GM21737 (cell line): ENCODE measurements around the gene SKI.
"Not testable (repeated sequence)": the region's sequence is repeated elsewhere in the genome, so short reads cannot be mapped to it uniquely, and the experiment has no call there.

ENCODE experiments used
- ATAC-seq: cut with Tn5 transposase; IDR thresholded peaks from one replicate; pipeline ENCODE4 v1.9.1; 2021; ENCODE audit warnings: mild to moderate bottlenecking, moderate library complexity; ENCODE audit not compliant: unreplicated experiment

Gene SKI

GRCh38 chr1:2289607-2290006 lies 61.5 kb downstream of the SKI start:
- ATAC-seq = no peak

DNA sequence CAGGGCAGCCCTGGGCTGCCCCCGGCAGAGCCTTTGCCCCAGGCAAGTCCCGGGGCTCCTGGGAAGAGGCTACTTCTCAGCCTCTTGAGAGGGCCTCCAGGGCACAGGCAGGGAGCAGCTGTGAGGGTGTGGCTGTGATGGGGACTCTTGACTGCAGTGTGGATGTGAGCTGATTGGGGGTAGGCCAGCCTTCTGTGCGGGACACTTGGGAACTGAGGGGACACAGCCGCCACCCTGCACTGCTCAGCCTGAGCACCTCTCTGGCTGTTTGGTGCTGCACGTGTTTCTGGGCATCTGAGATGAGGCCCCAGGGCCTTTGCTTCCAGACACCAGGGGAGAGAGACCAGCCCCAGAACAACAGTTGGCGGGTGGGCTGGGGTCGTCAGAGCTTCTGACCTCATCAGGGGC lies 62.1 kb downstream of the SKI start:
- ATAC-seq = no peak

GRCh38 chr1:2290595-2291510 lies 62.7 kb downstream of the SKI start:
- ATAC-seq = peak; percentile 64

- no peak for ATAC-seq
Observed at GRCh38 chr1:2291577-2291976, 63.5 kb downstream of the SKI start.

- no peak for ATAC-seq
Observed at GRCh38 chr1:2292725-2293450, 64.8 kb downstream of the SKI start.

- no peak for ATAC-seq
Observed at GRCh38 chr1:2294033-2294724, 66.1 kb downstream of the SKI start.

GRCh38 chr1:2294725-2295078 lies 66.6 kb downstream of the SKI start:
- ATAC-seq = no peak

DNA sequence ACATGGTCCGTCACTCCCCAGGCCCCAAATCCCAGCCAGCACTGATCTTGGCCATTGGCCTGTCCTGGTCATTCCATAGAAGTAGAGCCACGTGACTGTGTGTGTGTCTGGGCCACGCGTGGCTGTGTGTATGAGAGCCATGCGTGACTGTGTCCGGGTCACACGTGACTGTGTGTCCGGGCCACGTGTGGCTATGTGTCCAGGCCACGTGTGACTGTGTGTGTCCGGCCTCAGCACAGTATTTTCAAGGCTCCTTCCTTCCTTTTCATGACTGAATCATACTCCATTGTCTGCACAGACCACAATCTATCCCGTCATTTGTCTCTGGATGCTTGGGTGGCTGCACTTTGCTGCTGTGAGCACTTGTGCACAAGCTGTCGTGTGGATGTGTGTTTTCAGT lies 67.4 kb downstream of the SKI start:
- no peak for ATAC-seq

GRCh38 chr1:2296211-2296610 lies 68.1 kb downstream of the SKI start:
- ATAC-seq = not testable (repeated sequence)

GRCh38 chr1:2296614-2297013 lies 68.5 kb downstream of the SKI start:
- ATAC-seq = no peak

DNA sequence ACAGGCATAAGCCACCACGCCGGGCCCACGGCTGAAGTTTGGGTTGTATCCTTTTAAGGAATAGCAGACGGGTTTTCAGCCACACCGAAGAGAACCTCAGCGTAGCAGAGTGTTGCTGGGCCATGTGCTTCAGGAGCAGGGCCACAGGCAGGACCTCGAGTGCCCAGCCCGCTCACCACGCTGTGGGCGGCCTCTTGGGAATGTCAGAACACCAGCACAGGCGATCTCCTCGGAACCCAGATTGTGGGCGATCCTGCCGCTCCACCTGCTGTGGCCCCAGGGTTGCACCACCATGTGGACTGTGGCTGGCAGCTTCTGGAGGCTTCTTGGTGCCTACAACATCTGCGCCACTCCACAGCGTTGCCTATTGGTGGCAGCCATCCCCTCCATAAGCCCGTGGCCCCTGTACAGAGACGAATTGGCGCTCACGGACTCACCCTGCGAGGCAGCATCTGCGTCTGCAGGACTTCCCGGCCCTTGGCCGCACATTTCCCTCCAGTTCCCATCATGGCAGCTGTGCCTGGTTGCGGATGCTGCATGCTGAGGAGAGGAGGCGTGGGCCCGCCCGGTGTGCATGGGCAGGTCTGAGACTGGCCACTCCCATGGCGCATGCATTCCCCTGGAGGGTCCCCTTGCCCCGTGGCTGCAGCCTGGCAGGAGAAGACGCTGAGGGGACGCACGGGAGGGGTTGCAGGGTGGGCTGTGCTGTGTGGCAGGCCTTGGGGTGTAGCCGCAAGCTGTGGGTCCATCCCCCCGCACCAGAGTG lies 69.3 kb downstream of the SKI start:
- ATAC-seq = no peak

- no peak for ATAC-seq
Observed at GRCh38 chr1:2298685-2299084, 70.6 kb downstream of the SKI start.

GRCh38 chr1:2299131-2299627 lies 71.1 kb downstream of the SKI start:
- ATAC-seq = no peak

DNA sequence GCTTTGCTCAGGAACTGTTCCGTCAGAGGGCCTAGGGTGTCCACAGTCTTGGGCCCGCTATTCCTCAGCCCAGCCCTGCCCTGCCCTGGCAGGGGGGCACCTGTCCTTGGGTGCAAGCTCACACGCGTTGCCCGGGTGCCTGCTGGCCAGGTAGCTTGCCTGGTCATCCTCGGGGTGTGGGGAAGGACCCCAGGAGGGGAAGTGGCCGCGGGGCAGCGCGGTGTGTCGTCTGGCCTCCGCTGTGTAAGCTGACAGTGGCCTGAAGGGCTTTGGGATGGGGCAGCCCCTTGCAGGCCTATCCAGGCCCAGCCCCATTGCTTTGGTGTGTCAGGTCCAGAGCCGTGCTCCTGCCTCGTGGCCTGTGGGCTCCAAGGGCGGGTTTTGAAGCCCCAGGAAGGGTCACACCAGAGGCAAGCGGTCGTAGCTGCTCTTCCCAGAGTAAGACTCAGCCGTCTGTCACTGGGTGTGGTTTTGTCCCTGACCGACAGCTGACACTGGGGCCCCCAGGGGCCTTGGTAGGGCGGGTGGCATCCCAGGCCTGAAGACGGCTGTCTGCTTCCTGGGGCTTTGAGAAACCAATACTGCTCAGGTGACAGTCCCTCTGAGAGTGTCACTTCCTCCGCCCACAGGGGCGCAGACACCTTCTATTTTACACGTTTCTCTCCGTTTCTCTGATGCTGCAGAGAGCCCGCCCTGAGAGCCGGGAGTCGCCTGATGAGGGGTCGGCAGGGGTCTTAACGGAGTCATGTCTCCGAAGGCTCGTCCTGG lies 72.1 kb downstream of the SKI start:
- ATAC-seq = peak; percentile 63

DNA sequence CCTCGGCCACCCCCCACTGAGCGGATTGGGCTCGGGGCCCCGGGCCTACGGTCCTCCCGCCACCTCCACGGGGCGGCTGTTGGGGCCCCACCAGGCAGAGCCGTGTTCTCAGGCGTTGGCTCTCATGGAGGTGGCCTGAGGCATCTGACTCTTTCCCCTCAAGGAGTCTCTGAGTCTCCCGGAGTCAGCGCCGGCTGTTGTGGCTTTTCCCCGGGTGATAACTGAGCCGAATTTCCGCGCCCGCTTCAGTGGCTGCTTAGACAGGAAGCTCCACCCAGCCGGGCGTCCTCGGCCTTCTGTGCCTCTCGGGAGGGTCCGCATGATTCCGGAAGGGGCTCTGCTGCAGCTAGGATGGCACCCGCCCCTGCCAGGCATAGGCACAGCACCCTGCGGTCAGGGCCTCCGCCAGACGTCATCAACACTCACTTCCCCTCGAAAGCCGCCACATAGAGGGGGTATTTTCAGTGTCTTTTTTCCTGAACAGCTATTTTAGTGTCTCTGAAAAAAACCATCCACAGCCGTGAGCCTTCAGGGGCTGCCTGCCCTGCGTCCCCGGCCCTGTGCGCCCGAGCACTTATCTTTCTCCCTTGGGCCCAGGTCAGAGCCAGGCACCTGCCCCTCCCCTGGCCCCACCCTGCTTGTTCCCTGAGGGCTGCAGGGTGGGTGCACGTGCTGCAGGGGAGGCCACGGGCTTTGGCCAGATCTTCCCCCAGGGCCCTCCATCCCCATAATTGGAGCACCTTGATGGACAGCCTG lies 72.9 kb downstream of the SKI start:
- peak; percentile 56 for ATAC-seq

DNA sequence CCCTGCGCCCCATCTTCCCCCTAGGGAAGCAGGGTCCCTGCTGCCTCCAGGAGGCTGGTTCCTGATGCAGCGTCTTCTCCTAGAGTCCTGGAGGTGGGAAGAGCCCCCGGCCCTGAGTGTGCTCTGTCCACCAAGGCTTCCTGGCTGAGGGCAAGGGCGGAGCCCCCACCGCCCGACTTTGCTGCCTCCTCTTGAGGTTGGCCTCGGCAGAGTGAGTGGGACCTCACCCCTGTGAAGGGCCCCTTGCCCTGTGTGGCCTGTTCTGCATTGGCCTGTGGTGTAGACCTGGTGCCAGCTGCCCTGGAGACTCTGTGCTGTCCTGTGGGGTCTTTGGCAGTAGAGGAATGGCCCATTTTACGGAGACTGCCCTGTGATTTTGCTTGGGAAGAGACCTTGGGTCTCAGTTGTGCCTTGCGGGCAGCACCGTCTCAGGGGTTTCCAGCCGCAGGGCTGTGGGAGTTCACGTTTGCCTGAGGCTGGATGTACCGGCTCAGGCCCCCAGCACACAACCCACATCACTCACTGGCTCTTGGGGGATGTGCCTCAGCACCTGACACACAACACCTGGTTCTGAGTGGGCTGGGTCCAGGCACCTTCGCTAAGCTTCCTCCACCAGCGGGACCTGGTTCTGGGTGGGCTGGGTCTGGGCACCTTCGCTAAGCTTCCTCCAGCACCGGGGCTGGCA lies 73.6 kb downstream of the SKI start:
- no peak for ATAC-seq

DNA sequence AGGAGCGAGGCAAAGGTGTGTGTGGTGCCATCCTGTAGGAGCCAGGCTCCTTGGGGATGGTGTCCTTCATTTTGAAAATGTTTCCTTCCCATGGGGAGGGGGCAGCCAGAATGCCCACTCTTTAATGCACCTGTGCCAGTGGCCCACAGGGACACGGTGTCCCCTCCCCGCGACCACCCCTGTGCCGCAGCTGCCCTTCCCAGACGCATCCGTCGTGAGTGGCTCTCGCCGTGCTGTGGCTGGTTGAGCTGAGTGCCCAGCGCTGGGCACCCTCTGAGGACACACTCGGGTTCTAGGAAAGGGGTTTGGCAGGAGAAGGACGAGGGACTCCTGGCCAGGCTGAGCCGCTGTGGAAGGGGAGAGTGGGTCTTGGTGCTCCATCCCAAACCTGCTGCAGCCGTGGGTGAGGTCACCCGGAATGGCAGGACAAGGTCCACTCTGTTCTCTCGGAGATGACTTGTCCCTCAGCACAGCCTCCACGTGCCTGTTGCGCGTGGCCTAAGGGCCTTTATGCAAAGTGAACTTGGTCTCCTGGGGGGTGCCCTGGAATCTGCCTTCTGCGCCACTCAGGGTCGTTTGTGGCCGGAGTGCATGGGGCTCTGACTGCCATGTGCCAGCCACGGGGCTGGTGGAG lies 74.3 kb downstream of the SKI start:
- ATAC-seq = no peak
